HEK293T (cell line): ENCODE measurements around the gene CALN1.

ENCODE experiments used
- CTCF ChIA-PET: fragments of 350-600 bp; formaldehyde crosslinking; extraction: SDS; loops from one replicate; lab custom pipeline; 2021; ENCODE audit warnings: antibody characterized with exemption, inconsistent platforms; lab: Yijun Ruan, JAX
- POLR2A ChIA-PET: fragments of 350-600 bp; formaldehyde crosslinking; extraction: SDS; loops from one replicate; lab custom pipeline; 2020; ENCODE audit warnings: antibody characterized with exemption, inconsistent platforms; lab: Yijun Ruan, JAX
- DNase-seq: peaks from one replicate; pipeline ENCODE4 v3.0.0; 2012; ENCODE audit warnings: mixed read lengths; ENCODE audit errors: extremely low spot score
- ARNT ChIP-seq: fragments of 450-650 bp; IDR thresholded peaks from 2 replicates; pipeline ENCODE4 v1.6.1; 2017; ENCODE audit warnings: mild to moderate bottlenecking
- BHLHE40 ChIP-seq: fragments of 450-650 bp; IDR thresholded peaks from 2 replicates; pipeline ENCODE4 v1.6.1; 2016; ENCODE audit warnings: mild to moderate bottlenecking, moderate library complexity, borderline replicate concordance
- CTBP1 ChIP-seq: fragments of 450-650 bp; IDR thresholded peaks from 2 replicates; pipeline ENCODE4 v1.6.1; 2016; ENCODE audit warnings: borderline replicate concordance
- ELF4 ChIP-seq: fragments of 450-650 bp; IDR thresholded peaks from 2 replicates; pipeline ENCODE4 v1.6.1; 2017; ENCODE audit warnings: antibody characterized with exemption
- FOXA1 ChIP-seq: fragments of 450-650 bp; IDR thresholded peaks from 2 replicates; pipeline ENCODE4 v1.6.1; 2016; ENCODE audit warnings: mild to moderate bottlenecking
- FOXK2 ChIP-seq: fragments of 450-650 bp; IDR thresholded peaks from 2 replicates; pipeline ENCODE4 v1.6.1; 2016; ENCODE audit warnings: mild to moderate bottlenecking
- FOXM1 ChIP-seq: fragments of 450-650 bp; IDR thresholded peaks from 2 replicates; pipeline ENCODE4 v1.6.1; 2017; ENCODE audit warnings: mild to moderate bottlenecking, borderline replicate concordance
- HDGF ChIP-seq: fragments of 450-650 bp; IDR thresholded peaks from 2 replicates; pipeline ENCODE4 v1.6.1; 2017; ENCODE audit warnings: antibody characterized with exemption, borderline replicate concordance
- L3MBTL2 ChIP-seq: fragments of 450-650 bp; conservative IDR thresholded peaks from 2 replicates; pipeline ENCODE4 v1.6.1; 2016; ENCODE audit warnings: mild to moderate bottlenecking
- LEF1 ChIP-seq: fragments of 450-650 bp; IDR thresholded peaks from 2 replicates; pipeline ENCODE4 v1.6.1; 2017; ENCODE audit warnings: mild to moderate bottlenecking, borderline replicate concordance
- NFRKB ChIP-seq: fragments of 450-650 bp; IDR thresholded peaks from 2 replicates; pipeline ENCODE4 v1.6.1; 2016; ENCODE audit warnings: mild to moderate bottlenecking, moderate library complexity
- PKNOX1 ChIP-seq: fragments of 450-650 bp; IDR thresholded peaks from 2 replicates; pipeline ENCODE4 v1.6.1; 2016
- SP1 ChIP-seq: fragments of 450-650 bp; IDR thresholded peaks from 2 replicates; pipeline ENCODE4 v1.6.1; 2017
- SUZ12 ChIP-seq: fragments of 450-650 bp; IDR thresholded peaks from 2 replicates; pipeline ENCODE4 v1.6.1; 2016; ENCODE audit warnings: mild to moderate bottlenecking
- TARDBP ChIP-seq: fragments of 450-650 bp; IDR thresholded peaks from 2 replicates; pipeline ENCODE4 v1.6.1; 2016
- ZNF384 ChIP-seq: fragments of 450-650 bp; IDR thresholded peaks from 2 replicates; pipeline ENCODE4 v1.6.1; 2016

Gene CALN1

GRCh38 chr7:71735961-71736556, 676.1 kb downstream of the CALN1 start:
- ChIA-PET CTCF (interaction anchor here (0.5 kb wide), 1 partner anchor 10 kb away, joined by 3 read pairs; no protein-coding TSS in a partner anchor), POLR2A (interaction anchor here (0.7 kb wide), 1 partner anchor 670 kb away, joined by 3 read pairs; no protein-coding TSS in a partner anchor)
- TF ChIP-seq FOXM1 (no peak), ARNT (no peak)
- peak; percentile 53 for DNase-seq

GRCh38 chr7:71733107-71733870, 678.8 kb downstream of the CALN1 start:
- TF ChIP-seq HDGF, result no peak
- TF ChIP-seq ZNF384, result no peak
- no peak for TF ChIP-seq FOXA1
- no peak for TF ChIP-seq SP1
- TF ChIP-seq CTBP1, result no peak
- TF ChIP-seq BHLHE40, result no peak
- TF ChIP-seq ARNT, result no peak
- TF ChIP-seq L3MBTL2, result no peak
- POLR2A ChIA-PET, result no interaction called here
- CTCF ChIA-PET, result interaction anchor here (0.5 to 1.2 kb wide), 5 partner anchors 9 to 1148 kb away, joined by 3 to 7 read pairs (median 4); no protein-coding TSS in a partner anchor
- DNase-seq, result peak; percentile 76

- TF ChIP-seq HDGF (no peak), ZNF384 (no peak), ARNT (no peak), FOXM1 (no peak), TARDBP (no peak), L3MBTL2 (no peak), FOXK2 (no peak), SP1 (no peak), FOXA1 (no peak), LEF1 (no peak), CTBP1 (no peak), ELF4 (no peak), NFRKB (no peak), SUZ12 (no peak), PKNOX1 (no peak), BHLHE40 (no peak)
- ChIA-PET CTCF (no interaction called here), POLR2A (no interaction called here)
- no peak for DNase-seq
These were observed 680.4 kb downstream of the CALN1 start for GRCh38 chr7:71731740-71732139.
